Tibial nerve (tissue), 4 donors: ENCODE data around the gene SP1.

ENCODE experiments used
- EP300 ChIP-seq, 2 donors: sonication (generic); formaldehyde crosslinking; IDR thresholded peaks; one replicate each; pipeline ENCODE4 v1.6.1; 2017; ENCODE audit warnings: antibody characterized with exemption in 2 of 2, mild to moderate bottlenecking in 1 of 2
- POLR2A ChIP-seq, 2 donors: fragments of 450-650 bp; IDR thresholded peaks; one replicate each; pipeline ENCODE4 v1.6.1; 2017; ENCODE audit warnings: antibody characterized with exemption in 2 of 2, mild to moderate bottlenecking in 2 of 2, moderate library complexity in 2 of 2
- TF ChIP-seq, protein P1 (sequence below), 5 experiments: fragments of 200-600 bp in 3 of 5; fragments of 450-650 bp in 2 of 5; sonication (generic) in 3 of 5; IDR thresholded peaks; one replicate each; pipeline ENCODE4 v1.5.1; 2016 to 2019; ENCODE audit warnings: antibody characterized with exemption in 5 of 5, mild to moderate bottlenecking in 3 of 5, moderate library complexity in 2 of 5

DNA sequence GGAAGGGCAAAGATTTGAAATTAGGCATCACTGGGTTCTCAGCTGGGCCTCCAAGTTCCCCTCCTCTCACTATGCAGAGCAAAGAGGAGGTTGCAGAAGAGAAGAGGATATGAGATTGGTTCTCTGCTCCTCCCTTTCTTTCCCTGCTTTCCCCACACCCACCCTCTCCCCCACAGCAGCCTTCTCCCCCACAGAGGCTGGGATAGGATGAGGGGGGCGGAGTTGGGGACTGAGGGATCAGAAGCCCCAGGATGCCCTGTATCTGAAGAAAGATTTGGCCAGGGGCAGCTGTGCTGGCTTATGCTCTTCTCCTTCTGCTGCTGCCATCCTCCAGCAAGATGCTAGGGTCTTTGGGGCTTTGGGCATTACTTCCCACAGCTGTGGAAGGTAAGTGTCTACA lies 43.6 kb downstream of the SP1 start, which contains the start of gene AMHR2:
- TF ChIP-seq POLR2A (IDR thresholded peaks at IDR 0.05) (no peak), EP300 (IDR thresholded peaks at IDR 0.05) (no peak)
- TF ChIP-seq, protein P1, sequence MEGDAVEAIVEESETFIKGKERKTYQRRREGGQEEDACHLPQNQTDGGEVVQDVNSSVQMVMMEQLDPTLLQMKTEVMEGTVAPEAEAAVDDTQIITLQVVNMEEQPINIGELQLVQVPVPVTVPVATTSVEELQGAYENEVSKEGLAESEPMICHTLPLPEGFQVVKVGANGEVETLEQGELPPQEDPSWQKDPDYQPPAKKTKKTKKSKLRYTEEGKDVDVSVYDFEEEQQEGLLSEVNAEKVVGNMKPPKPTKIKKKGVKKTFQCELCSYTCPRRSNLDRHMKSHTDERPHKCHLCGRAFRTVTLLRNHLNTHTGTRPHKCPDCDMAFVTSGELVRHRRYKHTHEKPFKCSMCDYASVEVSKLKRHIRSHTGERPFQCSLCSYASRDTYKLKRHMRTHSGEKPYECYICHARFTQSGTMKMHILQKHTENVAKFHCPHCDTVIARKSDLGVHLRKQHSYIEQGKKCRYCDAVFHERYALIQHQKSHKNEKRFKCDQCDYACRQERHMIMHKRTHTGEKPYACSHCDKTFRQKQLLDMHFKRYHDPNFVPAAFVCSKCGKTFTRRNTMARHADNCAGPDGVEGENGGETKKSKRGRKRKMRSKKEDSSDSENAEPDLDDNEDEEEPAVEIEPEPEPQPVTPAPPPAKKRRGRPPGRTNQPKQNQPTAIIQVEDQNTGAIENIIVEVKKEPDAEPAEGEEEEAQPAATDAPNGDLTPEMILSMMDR (IDR thresholded peaks at IDR 0.05): no peak
